ENCODE results near the gene PPIB.
"Not testable (repeated sequence)": the region's sequence is repeated elsewhere in the genome, so short reads cannot be mapped to it uniquely, and the experiment has no call there.

Gene PPIB

DNA sequence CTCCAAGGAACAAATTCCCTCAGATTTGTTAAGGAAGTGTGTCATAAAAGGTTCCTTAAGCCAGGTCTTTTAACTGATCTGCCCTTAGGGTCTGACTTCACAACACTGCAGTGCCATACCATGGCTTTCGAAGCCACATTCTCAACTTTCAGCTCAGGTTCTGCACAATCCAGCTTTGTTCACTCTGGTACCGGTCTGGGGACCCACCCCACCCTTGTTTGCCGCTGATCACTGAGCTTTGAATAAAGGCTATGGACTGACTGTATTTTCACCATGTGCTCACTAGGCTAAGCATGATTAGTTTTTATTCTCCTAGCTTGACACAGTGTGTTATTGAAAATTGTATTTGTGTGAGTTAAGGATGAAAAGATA, 51.2 kb downstream of the PPIB start:
- DNase-seq = peak in 1 of 58 donors; percentile 6

GRCh38 chr15:64110950-64111678, 51.7 kb downstream of the PPIB start:
- no peak for DNase-seq

- DNase-seq = not testable (repeated sequence)
Observed at GRCh38 chr15:64110108-64110701, 52.6 kb downstream of the PPIB start.

DNA sequence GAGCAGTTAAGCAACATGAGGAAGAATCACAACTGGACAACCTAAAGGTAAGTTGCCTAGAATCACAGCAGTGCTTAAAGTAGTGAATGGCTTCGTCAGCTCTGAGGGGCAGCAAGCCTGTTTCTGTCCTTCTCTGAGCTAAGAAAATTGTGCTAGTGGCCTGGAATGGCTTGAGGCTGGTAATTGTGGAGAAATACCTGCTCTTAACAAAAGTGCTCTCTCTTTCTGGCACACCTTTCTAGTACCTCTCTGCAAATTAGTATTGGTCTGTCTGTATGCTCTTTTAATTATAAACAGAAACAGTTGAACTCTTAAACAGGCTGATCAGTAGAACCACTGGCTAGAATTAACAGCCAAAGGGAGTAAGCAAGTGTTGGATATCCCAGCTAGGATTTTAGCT, 55.5 kb downstream of the PPIB start:
- DNase-seq = no peak

All from anterior cingulate cortex (tissue), 58 donors.